ENCODE measurements around the gene FAM228A.

DNA sequence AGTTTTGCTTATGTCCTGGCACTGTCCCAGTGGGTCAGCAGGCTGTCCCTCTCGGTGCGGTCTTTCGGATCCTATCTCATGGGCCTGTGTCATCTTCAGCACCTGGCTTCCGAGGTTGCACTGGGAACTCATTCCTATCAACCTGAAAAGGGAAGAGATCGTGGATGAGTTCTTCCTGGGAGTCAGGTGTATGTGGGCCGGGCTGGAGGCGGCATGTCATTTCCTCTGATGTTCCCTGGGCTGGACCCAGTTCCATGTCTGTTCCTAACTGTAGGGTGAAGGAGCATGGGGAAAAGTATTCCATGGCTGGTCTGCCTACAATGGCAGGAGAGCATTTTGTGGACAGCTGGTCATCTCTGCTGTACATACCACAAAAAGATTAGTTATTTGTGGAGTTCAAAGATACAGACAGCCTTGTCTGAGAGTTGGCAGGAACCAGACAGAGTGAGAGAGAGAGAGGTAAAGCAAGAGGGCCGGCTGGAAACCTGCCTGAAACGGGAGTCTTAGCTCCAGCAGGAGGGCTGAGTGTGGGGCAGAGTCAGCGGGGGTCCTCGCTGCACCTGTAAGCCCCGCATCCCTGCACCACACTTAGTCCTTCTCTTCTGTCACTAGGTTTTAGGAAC, 25.2 kb downstream of the FAM228A start:
- TF ChIP-seq, protein P1, sequence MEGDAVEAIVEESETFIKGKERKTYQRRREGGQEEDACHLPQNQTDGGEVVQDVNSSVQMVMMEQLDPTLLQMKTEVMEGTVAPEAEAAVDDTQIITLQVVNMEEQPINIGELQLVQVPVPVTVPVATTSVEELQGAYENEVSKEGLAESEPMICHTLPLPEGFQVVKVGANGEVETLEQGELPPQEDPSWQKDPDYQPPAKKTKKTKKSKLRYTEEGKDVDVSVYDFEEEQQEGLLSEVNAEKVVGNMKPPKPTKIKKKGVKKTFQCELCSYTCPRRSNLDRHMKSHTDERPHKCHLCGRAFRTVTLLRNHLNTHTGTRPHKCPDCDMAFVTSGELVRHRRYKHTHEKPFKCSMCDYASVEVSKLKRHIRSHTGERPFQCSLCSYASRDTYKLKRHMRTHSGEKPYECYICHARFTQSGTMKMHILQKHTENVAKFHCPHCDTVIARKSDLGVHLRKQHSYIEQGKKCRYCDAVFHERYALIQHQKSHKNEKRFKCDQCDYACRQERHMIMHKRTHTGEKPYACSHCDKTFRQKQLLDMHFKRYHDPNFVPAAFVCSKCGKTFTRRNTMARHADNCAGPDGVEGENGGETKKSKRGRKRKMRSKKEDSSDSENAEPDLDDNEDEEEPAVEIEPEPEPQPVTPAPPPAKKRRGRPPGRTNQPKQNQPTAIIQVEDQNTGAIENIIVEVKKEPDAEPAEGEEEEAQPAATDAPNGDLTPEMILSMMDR (IDR thresholded peaks at IDR 0.05) = no peak
- TF ChIP-seq POLR2AphosphoS5 (IDR thresholded peaks at IDR 0.05; ENCODE audit: low read depth, low read length) (no peak), FOXJ3 (CRISPR knock-in tag; IDR thresholded peaks at IDR 0.05) (no peak), EZH2phosphoT487 (IDR thresholded peaks at IDR 0.05; ENCODE audit: borderline replicate concordance, low read depth) (no peak)

All from SK-N-SH (cell line).